CD4-positive, alpha-beta T cell treated with Interleukin-21 for 1 hour (primary cell): ENCODE data around the gene SLC22A25.
"Not testable (repeated sequence)": the region's sequence is repeated elsewhere in the genome, so short reads cannot be mapped to it uniquely, and the experiment has no call there.

ENCODE experiments used
- DNase-seq: peaks from one replicate; pipeline ENCODE4 v3.0.0-alpha.2; 2020

SLC22A25 gene

DNA sequence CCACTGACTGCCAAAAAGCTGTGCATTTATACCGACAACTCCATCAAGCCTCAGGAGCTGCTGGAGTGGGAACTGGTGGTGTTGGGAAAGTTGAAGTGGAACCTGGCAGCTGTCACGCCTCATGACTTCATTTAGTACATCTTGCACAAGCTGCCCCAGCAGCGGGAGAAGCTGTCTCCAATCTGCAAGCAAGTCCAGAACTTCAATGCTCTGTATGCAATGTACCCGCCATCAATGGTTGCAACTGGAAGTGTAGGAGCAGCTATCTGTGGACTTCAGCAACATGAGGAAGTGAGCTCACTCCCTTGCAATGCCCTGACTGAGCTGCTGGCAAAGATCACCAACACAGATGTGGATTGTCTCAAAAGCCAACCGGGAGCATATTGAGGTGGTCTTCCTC, at the start of gene SLC22A25:
SLC22A25 (minus strand) TSS at position 67 of the 400 bp plus-strand sequence. CDS start 13,947 bp downstream, outside the sequence.
- no peak for DNase-seq

DNA sequence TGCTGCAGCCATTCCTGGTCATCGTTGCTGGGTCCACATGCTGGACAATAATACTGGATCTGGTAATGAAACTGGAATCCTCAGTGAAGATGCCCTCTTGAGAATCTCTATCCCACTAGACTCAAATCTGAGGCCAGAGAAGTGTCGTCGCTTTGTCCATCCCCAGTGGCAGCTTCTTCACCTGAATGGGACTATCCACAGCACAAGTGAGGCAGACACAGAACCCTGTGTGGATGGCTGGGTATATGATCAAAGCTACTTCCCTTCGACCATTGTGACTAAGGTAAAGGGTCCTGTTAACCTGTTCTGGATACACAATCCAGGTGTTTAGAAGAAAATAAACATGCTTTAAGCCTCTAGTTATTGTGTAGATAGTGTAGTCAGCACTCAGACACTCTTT, 46.9 kb upstream of the SLC22A25 start:
- DNase-seq = no peak

DNA sequence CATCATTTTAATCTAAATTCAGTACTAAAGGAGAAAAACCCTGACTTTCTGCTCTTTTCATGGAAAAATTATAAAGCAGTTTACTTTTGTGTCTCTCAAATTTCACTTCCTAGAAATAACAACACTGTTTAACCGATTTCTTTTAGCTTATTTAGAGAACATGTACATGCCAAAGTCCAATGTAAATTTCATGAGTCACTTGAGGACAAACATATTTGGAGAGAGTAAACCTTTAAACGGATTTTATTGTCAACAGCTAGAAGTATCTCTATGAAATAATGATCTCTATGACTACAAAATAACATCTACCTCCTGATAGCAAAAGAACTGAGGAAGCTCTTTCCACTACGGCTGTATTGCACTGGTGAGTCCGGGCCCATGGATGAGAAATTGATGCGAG, 46.3 kb upstream of the SLC22A25 start:
- no peak for DNase-seq

- DNase-seq = no peak
Measured at GRCh38 chr11:63282579-63282978, 39.2 kb upstream of the SLC22A25 start.

GRCh38 chr11:63280920-63281319, 37.5 kb upstream of the SLC22A25 start:
- DNase-seq = no peak

GRCh38 chr11:63277345-63277943, 34.0 kb upstream of the SLC22A25 start:
- DNase-seq = no peak

GRCh38 chr11:63274776-63275175, 31.4 kb upstream of the SLC22A25 start:
- DNase-seq = no peak

DNA sequence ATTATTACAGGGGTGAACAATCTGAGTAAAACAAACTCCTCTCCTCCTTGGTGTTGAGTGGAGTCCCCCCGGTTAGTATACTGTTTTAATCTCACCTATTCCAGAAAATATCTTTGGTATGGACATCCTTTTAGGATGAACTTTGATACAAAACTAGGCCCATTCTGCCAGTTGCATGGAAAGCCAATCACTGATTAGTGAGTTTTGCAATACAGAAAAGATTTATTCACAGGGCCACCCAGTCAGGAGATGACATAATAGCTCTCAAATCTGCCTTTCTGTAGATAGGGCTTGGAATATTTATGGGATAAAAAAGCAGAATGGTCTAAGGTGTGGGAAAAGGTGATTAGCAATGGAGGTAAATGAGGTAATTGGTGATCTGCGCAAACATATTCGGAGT, 30.3 kb upstream of the SLC22A25 start:
- DNase-seq = no peak

- DNase-seq = no peak
Measured at GRCh38 chr11:63262547-63262946, 19.1 kb upstream of the SLC22A25 start.

DNA sequence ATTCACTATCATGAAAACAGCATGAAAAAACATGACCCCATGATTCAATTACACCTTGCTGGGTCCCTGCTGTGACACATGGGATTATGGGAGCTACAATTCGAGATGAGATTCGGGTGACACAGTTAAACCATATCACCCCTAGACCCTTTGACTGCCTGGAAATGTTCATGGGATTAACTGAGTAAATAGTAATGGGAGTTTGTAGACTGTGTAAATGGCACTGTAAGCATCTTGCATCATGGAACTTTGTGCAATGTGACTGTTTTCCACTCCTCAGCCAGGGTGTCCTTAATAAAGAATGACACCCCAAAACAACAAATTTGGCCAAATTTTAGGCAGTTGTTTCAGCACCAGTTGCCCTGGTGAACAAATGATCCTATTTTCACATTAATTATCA, 7.9 kb upstream of the SLC22A25 start:
- DNase-seq = no peak

GRCh38 chr11:63250162-63251050, 7.0 kb upstream of the SLC22A25 start:
- no peak for DNase-seq

- DNase-seq = no peak
Measured at GRCh38 chr11:63248966-63249365, 5.6 kb upstream of the SLC22A25 start.

GRCh38 chr11:63247237-63248002, 4.0 kb upstream of the SLC22A25 start:
- not testable (repeated sequence) for DNase-seq

DNA sequence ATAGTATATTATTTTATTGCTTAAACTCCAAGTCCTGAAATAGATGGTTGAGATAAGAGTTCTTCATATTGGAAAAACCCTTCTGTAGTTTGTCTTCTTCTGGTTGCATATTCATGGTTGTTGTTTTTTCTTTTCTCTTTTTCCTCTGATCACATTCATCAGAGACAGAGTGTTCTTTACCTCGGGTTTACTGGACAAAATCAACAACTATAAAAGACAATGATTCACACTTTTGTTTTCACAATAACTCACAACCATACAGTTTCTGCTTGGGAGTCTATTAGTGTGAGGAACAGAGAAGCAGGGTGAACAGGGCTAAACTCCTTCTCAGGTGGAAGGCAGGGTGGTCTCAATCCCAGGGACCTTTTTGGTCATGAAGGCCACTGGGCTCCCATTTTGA, 2.6 kb upstream of the SLC22A25 start:
- DNase-seq = no peak

- DNase-seq = no peak
Measured at GRCh38 chr11:63244862-63245261, 1.5 kb upstream of the SLC22A25 start.

DNA sequence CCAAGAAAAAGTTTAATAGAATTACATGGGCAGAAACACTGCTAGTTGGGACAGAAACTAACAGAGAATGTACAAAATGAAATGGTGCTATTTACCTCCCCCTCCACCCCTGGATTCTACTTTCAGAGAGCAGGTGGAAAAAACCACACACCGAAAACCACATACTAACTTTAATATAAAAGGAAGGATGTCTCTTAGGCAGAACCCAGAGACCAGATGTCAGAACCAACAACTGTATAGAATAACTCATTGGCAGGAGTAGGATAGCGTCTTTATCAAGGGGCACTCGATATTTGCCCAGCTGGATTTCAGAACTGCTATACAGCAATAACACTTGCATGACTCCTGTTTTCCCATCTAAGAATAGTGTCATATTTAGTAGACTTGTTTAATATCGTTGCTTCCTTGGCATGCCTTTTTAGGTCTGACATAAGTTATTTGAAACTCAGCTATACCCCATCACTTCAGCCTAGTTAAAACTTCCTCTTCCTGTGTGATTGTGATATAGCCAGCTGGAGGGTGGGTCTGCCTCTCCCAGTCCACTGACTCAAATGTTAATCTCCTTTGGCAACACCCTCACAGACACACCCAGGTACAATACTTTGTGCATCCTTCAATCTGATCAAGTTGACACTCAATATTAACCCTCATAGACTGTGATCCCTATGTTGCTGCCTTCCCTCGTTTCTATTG, 1.2 kb downstream of the SLC22A25 start:
- DNase-seq = no peak

GRCh38 chr11:63240791-63241379, 2.5 kb downstream of the SLC22A25 start:
- no peak for DNase-seq

DNA sequence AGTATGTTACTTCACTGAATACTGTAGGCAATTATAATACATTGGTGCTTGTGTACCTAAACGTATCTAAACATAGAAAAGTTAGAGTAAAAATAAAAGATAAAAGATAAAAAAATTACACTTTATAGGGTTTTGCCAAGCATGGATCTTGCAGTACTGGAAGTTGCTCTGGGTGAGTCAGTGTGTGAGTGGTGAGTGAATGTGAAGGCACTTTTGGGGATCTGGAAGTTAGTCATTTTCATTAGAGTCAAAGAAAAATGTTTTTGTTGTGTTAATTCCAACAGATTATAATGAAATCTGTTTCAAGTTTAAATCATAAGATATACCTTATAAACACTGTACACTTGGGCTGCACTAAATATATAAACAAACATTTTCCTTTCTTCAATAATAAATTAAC, 3.3 kb downstream of the SLC22A25 start:
- no peak for DNase-seq

GRCh38 chr11:63239254-63239653, 4.1 kb downstream of the SLC22A25 start:
- no peak for DNase-seq

DNA sequence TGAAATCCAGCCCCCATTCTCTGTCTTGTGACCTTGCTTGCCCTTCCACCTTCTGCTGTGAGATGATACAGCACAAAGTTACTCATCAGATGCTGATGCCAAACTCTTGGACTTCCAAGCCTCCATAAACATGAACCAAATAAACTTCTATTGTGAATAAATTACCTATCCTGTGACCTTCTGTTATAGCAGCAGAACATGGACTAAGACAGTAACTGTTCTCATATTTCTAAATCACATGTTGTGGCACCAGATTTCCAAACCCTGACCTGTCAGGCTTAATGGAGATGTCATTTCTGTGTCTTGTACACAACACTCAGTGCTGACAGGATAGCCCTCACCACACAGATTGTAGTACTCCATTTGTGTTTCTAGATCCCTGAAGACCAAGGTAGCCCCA, 6.0 kb downstream of the SLC22A25 start:
- no peak for DNase-seq

DNA sequence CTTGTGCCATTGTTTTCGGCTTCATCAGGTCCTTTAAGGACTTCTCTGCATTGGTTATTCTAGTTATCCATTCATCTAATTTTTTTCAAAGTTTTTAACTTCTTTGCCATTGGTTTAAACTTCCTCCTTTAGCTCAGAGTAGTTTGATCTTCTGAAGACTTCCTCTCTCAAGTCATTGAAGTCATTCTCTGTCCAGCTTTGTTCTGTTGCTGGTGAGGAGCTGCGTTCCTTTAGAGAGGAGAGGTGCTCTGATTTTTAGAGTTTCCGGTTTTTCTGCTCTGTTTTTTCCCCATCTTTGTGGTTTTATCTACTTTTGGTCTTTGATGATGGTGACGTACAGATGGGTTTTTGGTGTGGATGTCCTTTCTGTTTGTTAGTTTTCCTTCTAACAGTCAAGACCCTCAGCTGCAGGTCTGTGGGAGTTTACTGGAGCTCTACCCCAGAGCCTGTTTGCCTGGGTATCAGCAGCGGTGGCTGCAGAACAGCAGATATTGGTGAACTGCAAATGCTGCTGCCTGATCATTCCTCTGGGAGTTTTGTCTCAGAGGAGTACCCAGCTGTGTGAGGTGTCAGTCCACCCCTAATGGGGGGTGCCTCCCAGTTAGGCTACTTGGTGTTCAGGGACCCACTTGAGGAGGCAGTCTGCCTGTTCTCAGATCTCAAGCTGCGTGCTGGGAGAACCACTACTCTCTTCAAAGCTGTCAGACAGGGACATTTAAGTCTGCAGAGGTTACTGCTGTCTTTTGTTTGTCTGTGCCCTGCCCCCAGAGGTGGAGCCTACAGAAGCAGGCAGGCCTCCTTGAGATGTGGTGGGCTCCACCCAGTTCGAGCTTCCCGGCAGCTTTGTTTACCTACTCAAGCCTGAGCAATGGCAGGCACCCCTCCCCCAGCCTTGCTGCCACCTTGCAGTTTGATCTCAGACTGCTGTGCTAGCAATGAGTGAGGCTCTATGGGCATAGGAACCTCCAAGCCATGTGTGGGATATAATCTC, 7.6 kb downstream of the SLC22A25 start:
- DNase-seq = peak; percentile 28
